ENCODE results near the gene DMRTC1. TPM values are rescaled to one million over a fixed set of nuclear protein-coding genes. Genes with fewer than 3 reads are reported as not detected.
"Not testable (repeated sequence)": the region's sequence is repeated elsewhere in the genome, so short reads cannot be mapped to it uniquely, and the experiment has no call there.

DMRTC1 gene
- total RNA-seq, 1 experiment from 2014 or later = not detected

DNA sequence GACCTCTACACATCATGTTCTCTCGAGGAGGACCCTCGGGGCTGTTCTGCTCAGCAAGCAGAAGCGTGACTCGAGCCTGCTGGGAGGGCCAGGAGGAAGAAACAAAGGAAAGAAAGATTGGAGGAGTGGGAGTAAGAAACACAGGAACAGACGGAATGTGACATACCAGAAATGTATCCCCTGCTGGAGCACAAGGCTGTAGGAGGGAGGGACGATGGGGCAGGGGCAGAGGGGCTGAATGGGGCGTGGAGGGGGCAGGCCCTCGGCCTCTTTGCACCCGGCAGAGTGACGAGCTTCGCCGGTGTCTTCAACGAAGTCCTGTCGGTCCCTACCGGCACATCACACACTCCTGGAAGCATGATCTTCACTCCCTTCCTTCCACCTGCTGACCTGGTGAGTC lies 5.7 kb downstream of the DMRTC1 start, which contains the start of gene FAM236A:
Gene FAM236A (plus strand): TSS at position 301 of the 400 bp plus-strand sequence. CDS start 57 bp downstream, at position 358.
- POLR2A ChIA-PET; BruUV-seq (replicated peaks); H3K4me1 ChIP-seq; H3K4me1 Mint-ChIP-seq (ENCODE audit: low read depth, unreplicated experiment); intact Hi-C loops (cut with micrococcal nuclease; ENCODE audit: unreplicated experiment); DNase-seq; H3K27ac Mint-ChIP-seq (ENCODE audit: unreplicated experiment); H3K27me3 Mint-ChIP-seq (ENCODE audit: insufficient read depth, unreplicated experiment); H3K9me3 ChIP-seq; H3K4me3 ChIP-seq (ENCODE audit: low read depth, low read length); CTCF ChIA-PET; H3K27me3 ChIP-seq (replicated peaks; ENCODE audit: control insufficient read depth, insufficient read depth, low read length); H3K9me3 Mint-ChIP-seq (ENCODE audit: unreplicated experiment); H3K4me3 Mint-ChIP-seq (ENCODE audit: unreplicated experiment); H3K36me3 ChIP-seq (ENCODE audit: control insufficient read depth, insufficient read depth, low read length); H3K36me3 Mint-ChIP-seq (ENCODE audit: insufficient read depth, unreplicated experiment): not testable (repeated sequence)

DNA sequence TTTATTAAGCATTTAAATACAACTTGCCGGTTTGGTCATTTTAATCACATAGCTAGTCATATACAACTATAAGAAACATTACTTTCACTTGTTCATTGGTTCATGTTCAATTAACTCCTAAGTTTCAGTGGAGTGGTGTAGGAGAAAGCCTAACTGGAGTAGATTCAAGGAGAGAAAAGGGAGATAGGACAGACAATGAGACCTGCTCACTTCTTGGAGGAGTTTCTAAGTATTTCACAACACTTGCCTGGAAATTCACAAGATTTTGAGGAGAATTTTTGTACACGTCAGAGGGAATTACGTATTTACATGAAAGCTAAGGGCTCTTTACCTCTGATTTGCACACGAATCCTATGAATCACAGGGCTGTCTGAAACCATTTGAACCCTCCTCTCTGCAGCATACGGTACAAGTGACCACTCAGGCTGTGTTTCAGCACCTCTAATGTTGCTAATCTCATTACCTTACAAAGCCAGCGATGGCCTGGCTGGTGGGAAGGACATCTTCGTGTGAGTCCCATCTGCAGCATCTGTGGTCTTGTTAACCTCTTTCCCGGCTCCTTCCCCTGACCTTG lies 6.7 kb downstream of the DMRTC1 start:
- H3K4me3 Mint-ChIP-seq (ENCODE audit: unreplicated experiment); H3K36me3 ChIP-seq (ENCODE audit: control insufficient read depth, insufficient read depth, low read length); H3K27me3 ChIP-seq (replicated peaks; ENCODE audit: control insufficient read depth, insufficient read depth, low read length); H3K36me3 Mint-ChIP-seq (ENCODE audit: insufficient read depth, unreplicated experiment); CTCF ChIA-PET; H3K4me1 Mint-ChIP-seq (ENCODE audit: low read depth, unreplicated experiment); DNase-seq; H3K9me3 ChIP-seq; BruUV-seq (replicated peaks); H3K4me3 ChIP-seq (ENCODE audit: low read depth, low read length); H3K4me1 ChIP-seq; intact Hi-C loops (cut with micrococcal nuclease; ENCODE audit: unreplicated experiment); H3K27me3 Mint-ChIP-seq (ENCODE audit: insufficient read depth, unreplicated experiment); POLR2A ChIA-PET; H3K9me3 Mint-ChIP-seq (ENCODE audit: unreplicated experiment); H3K27ac Mint-ChIP-seq (ENCODE audit: unreplicated experiment): not testable (repeated sequence)

DNA sequence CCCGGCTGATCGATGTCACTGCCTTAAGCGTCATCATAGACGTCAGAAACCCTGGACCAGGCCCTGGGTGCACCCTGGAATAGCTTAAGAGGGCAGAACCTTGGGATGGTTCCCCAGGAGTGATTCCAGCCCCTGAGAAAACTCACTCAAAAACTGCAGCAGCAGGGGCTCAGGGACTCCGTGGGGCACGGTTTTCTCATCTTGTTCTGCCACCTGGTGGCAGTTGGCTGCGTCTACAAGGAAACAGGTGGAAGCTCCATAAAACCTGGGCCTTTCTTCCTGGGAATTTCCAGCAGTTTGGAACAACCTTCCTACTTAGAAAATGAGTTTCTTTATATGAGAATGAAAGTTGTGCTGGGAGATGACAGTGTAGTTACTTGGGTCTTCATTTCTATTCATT lies 7.2 kb downstream of the DMRTC1 start:
- POLR2A ChIA-PET; H3K27me3 ChIP-seq (replicated peaks; ENCODE audit: control insufficient read depth, insufficient read depth, low read length); H3K9me3 ChIP-seq; H3K27ac Mint-ChIP-seq (ENCODE audit: unreplicated experiment); H3K4me1 Mint-ChIP-seq (ENCODE audit: low read depth, unreplicated experiment); intact Hi-C loops (cut with micrococcal nuclease; ENCODE audit: unreplicated experiment); BruUV-seq (replicated peaks); H3K4me1 ChIP-seq; DNase-seq; H3K4me3 ChIP-seq (ENCODE audit: low read depth, low read length); H3K36me3 ChIP-seq (ENCODE audit: control insufficient read depth, insufficient read depth, low read length); CTCF ChIA-PET; H3K27me3 Mint-ChIP-seq (ENCODE audit: insufficient read depth, unreplicated experiment); H3K9me3 Mint-ChIP-seq (ENCODE audit: unreplicated experiment); H3K36me3 Mint-ChIP-seq (ENCODE audit: insufficient read depth, unreplicated experiment); H3K4me3 Mint-ChIP-seq (ENCODE audit: unreplicated experiment): not testable (repeated sequence)

DNA sequence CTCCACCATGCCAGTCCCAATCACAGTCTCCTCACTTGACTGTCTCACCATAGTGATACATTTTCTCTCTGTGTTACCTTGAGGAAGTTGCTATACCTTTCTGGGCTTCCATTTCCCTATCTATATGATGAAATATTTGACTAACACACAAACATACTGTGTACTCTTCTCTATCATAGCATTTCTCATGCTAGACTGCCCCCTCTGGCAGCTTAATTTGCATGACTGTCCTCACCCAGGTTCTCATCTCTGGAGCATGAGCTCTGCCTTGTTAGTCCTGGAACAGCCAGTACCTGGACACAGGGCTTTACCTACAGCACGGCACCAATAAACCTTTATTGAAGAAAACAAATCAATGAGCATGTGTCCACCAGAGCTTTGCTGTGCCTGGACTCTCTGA lies 11.4 kb downstream of the DMRTC1 start:
- H3K4me3 ChIP-seq (ENCODE audit: low read depth, low read length); DNase-seq; intact Hi-C loops (cut with micrococcal nuclease; ENCODE audit: unreplicated experiment); H3K27me3 Mint-ChIP-seq (ENCODE audit: insufficient read depth, unreplicated experiment); CTCF ChIA-PET; POLR2A ChIA-PET; H3K36me3 Mint-ChIP-seq (ENCODE audit: insufficient read depth, unreplicated experiment); H3K36me3 ChIP-seq (ENCODE audit: control insufficient read depth, insufficient read depth, low read length); BruUV-seq (replicated peaks); H3K4me3 Mint-ChIP-seq (ENCODE audit: unreplicated experiment); H3K4me1 Mint-ChIP-seq (ENCODE audit: low read depth, unreplicated experiment); H3K9me3 ChIP-seq; H3K27ac Mint-ChIP-seq (ENCODE audit: unreplicated experiment); H3K9me3 Mint-ChIP-seq (ENCODE audit: unreplicated experiment); H3K4me1 ChIP-seq; H3K27me3 ChIP-seq (replicated peaks; ENCODE audit: control insufficient read depth, insufficient read depth, low read length): not testable (repeated sequence)

DNA sequence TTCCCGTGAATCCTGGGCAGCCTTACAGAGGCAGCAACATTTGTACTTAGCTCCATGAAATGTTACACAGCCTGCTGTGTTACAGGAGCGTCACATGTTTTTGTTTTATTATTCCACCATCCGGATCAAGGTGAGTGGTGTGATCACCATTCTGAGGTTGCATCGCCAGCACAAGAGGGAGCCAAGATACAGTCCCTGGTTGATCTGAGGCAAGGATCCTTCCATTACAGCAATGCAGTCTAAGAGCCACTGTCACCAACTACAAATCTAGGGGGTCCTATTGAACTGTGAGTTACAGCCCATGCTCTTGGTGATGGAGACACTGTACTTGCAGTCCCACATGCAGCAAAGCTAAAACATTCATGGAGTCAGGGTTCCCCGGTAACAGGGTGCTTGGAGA lies 27.5 kb downstream of the DMRTC1 start:
- H3K27me3 Mint-ChIP-seq (ENCODE audit: insufficient read depth, unreplicated experiment); H3K4me3 Mint-ChIP-seq (ENCODE audit: unreplicated experiment); H3K27ac Mint-ChIP-seq (ENCODE audit: unreplicated experiment); H3K9me3 ChIP-seq; H3K36me3 ChIP-seq (ENCODE audit: control insufficient read depth, insufficient read depth, low read length); H3K4me1 ChIP-seq; CTCF ChIA-PET; H3K4me3 ChIP-seq (ENCODE audit: low read depth, low read length); BruUV-seq (replicated peaks); H3K36me3 Mint-ChIP-seq (ENCODE audit: insufficient read depth, unreplicated experiment); H3K9me3 Mint-ChIP-seq (ENCODE audit: unreplicated experiment); DNase-seq; intact Hi-C loops (cut with micrococcal nuclease; ENCODE audit: unreplicated experiment); H3K4me1 Mint-ChIP-seq (ENCODE audit: low read depth, unreplicated experiment); POLR2A ChIA-PET; H3K27me3 ChIP-seq (replicated peaks; ENCODE audit: control insufficient read depth, insufficient read depth, low read length): not testable (repeated sequence)

DNA sequence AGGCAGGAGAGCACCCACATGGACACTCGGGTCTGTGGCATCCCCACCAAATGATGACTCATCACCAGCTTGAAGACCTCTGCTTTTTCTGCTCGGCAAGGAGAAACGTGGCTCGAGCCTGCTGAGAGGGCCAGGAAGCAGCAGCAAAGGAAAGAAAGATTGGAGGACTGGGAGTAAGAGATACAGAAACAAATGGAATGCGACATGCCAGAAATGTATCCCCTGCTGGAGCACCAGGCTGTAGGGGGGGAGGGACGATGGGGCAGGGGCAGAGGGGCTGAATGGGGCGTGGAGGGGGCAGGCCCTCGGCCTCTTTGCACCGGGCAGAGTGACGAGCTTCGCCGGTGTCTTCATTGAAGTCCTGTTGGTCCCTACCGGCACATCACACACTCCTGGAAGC lies 31.3 kb downstream of the DMRTC1 start, which contains the start of gene FAM236C:
Gene FAM236C (plus strand): TSS at position 301 of the 400 bp plus-strand sequence. CDS start 100 bp downstream, outside the sequence.
- H3K27me3 Mint-ChIP-seq (ENCODE audit: insufficient read depth, unreplicated experiment); H3K27ac Mint-ChIP-seq (ENCODE audit: unreplicated experiment); H3K36me3 ChIP-seq (ENCODE audit: control insufficient read depth, insufficient read depth, low read length); H3K4me3 Mint-ChIP-seq (ENCODE audit: unreplicated experiment); BruUV-seq (replicated peaks); POLR2A ChIA-PET; H3K27me3 ChIP-seq (replicated peaks; ENCODE audit: control insufficient read depth, insufficient read depth, low read length); CTCF ChIA-PET; H3K4me3 ChIP-seq (ENCODE audit: low read depth, low read length); H3K4me1 Mint-ChIP-seq (ENCODE audit: low read depth, unreplicated experiment); DNase-seq; H3K9me3 Mint-ChIP-seq (ENCODE audit: unreplicated experiment); H3K9me3 ChIP-seq; H3K36me3 Mint-ChIP-seq (ENCODE audit: insufficient read depth, unreplicated experiment); intact Hi-C loops (cut with micrococcal nuclease; ENCODE audit: unreplicated experiment); H3K4me1 ChIP-seq: not testable (repeated sequence)

DNA sequence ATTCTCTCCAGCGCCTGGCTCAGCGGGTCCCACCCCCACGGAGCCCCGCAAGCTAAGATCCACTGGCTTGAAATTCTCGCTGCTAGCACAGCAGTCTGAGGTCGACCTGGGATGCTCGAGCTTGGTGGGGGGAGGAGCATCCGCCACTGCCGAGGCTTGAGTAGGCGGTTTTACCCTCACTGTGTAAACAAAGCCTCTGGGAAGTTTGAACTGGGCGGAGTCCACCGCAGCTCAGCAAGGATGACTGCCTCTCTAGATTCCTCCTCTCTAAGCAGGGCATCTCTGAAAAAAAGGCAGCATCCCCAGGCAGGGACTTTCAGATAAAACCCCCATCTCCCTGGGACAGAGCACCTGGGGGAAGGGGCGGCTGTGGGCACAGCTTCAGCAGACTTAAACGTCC lies 53.9 kb downstream of the DMRTC1 start:
- H3K4me1 Mint-ChIP-seq (ENCODE audit: low read depth, unreplicated experiment); CTCF ChIA-PET; DNase-seq; H3K4me3 ChIP-seq (ENCODE audit: low read depth, low read length); H3K4me1 ChIP-seq; H3K36me3 ChIP-seq (ENCODE audit: control insufficient read depth, insufficient read depth, low read length); POLR2A ChIA-PET; H3K27me3 Mint-ChIP-seq (ENCODE audit: insufficient read depth, unreplicated experiment); BruUV-seq (replicated peaks); H3K36me3 Mint-ChIP-seq (ENCODE audit: insufficient read depth, unreplicated experiment); H3K27ac Mint-ChIP-seq (ENCODE audit: unreplicated experiment); H3K9me3 Mint-ChIP-seq (ENCODE audit: unreplicated experiment); H3K4me3 Mint-ChIP-seq (ENCODE audit: unreplicated experiment); H3K27me3 ChIP-seq (replicated peaks; ENCODE audit: control insufficient read depth, insufficient read depth, low read length); intact Hi-C loops (cut with micrococcal nuclease; ENCODE audit: unreplicated experiment); H3K9me3 ChIP-seq: not testable (repeated sequence)
